HG03159 (cell line): ENCODE measurements around the gene ZHX3.

Experiments used
- ATAC-seq: cut with Tn5 transposase; IDR thresholded peaks from one replicate; pipeline ENCODE4 v1.9.1; 2021; ENCODE audit warnings: mild to moderate bottlenecking, moderate library complexity; ENCODE audit not compliant: unreplicated experiment

ZHX3 gene

DNA sequence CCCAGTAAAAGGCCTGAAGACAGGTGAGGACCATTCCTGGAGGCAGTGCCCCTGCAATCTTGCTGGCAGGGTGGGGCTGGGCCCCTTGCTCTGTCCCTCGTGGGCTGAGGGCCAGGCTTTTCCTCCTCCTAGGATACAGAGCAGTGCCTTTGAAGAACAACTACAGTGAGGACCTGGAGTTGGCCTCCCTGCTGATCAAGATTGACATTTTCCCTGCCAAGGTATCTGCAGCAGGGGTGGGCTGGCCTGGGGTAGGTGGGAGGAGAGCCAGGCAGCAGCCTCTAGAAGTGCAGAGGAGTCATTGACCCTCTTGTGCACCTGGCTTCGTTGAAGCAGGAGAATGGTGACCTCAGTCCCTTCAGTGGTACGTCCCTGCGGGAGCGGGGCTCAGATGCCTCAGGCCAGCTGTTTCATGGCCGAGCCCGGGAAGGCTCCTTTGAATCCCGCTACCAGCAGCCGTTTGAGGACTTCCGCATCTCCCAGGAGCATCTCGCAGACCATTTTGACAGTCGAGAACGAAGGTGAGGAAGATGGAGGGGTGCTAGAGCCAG, 143.7 kb downstream of the ZHX3 start:
- ATAC-seq: no peak

DNA sequence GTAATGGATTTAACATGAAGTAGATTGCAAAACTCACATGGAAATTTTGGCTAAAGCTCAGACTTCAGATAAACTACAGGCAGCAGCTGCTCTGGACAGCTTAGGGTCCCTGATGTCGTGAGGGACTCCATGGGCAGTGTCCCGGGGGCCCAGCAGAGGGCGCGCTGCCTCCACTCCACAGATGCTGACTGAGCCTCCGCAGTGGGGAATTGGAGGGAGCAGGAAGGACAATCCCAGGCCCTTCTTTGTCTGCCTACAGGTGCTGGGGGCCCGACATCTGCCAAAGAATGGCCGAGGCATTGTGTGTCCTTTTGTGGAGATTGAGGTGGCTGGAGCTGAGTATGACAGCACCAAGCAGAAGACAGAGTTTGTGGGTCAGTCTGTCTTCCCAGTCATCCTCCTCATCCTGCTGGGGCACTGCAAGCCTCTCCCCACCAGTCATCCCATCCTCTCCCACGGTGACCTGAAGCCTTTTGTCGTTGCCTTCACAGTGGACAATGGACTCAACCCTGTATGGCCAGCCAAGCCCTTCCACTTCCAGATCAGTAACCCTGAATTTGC, 144.3 kb downstream of the ZHX3 start:
- no peak for ATAC-seq

DNA sequence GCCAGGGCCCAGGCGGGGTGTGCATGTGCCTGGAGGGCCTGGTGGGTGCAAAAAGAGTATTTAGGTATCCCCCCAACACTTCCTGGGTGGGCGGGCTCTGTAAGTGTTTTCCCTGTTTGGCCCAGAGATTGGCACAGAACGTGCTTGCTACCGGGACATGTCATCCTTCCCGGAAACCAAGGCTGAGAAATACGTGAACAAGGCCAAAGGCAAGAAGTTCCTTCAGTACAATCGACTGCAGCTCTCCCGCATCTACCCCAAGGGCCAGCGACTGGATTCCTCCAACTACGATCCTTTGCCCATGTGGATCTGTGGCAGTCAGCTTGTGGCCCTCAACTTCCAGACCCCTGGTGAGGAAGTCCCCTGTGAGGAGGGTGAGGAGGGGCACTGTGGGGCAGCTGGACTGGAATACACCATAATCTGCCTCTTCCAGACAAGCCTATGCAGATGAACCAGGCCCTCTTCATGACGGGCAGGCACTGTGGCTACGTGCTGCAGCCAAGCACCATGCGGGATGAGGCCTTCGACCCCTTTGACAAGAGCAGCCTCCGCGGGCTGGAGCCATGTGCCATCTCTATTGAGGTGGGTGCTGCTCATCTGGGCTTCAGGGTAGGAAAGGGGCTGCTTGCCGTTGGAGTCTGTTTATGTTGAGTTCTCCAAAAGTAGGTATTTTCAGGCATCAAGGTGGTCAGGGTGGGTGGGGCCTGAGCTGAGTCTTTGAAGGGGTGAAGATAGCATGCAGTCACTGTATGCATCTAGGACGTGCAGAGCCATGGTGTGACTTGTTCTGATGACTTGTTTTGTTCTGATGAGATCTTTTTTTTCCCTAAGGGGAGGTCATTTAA, 145.0 kb downstream of the ZHX3 start:
- ATAC-seq: no peak

DNA sequence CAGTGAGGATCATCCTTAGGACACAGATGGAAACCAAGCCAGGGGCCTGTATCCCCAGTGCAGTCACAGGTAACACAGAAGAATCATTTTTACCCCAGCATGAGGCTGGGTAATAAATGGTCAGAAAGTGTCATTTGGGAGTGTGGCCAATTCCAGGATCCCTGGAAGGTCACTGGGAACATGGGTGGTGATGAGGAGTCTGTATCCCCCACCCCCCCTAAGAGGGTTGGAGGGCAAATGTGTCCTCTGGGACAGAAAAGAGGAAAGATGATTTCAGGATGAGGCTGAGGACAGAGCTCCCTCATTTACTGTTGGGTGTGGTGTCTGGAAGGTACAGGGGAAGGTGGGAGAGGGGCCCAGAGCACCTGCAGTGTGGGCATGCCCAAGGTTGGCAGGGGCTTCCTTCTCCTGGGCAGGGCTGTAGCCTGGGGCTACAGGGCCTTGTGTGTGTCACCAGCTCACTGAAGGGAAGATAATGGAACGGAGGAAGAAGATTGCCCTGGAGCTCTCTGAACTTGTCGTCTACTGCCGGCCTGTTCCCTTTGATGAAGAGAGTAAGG, 145.7 kb downstream of the ZHX3 start:
- ATAC-seq: no peak

DNA sequence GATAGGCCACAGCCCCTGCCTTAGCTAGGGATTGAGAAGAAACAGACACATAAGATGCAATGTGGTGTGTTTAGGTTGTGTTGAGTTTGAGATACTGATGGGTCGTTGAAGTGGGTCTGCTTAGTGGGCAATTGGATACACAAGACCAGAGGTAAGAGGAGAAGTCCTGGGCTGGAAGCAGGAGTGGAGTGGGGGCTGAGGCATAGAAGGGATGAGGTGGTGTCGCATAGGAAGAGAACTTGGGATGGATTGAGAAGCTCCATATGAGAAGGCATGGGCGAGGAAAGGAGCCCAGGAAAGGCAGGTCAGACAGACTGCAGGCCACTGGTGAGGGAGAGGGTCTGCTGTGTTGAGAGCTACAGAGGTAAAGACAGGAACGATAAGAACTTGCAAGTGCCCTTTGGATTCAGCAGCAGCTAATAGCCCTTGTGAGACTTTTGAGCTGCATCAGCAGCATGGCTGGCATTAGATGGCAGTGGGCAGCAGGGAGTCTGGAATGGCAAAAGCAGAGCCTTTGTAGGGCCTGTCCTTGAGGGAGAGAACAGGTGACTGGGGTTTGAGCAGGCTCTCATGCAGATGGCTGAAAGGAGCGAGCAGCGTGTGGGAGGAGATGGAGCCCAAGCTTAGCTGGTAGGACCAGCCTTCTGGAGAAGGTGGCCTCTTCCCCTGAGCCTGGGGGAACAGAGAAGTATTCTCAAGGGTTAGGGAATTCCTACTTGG, 147.0 kb downstream of the ZHX3 start:
- no peak for ATAC-seq

DNA sequence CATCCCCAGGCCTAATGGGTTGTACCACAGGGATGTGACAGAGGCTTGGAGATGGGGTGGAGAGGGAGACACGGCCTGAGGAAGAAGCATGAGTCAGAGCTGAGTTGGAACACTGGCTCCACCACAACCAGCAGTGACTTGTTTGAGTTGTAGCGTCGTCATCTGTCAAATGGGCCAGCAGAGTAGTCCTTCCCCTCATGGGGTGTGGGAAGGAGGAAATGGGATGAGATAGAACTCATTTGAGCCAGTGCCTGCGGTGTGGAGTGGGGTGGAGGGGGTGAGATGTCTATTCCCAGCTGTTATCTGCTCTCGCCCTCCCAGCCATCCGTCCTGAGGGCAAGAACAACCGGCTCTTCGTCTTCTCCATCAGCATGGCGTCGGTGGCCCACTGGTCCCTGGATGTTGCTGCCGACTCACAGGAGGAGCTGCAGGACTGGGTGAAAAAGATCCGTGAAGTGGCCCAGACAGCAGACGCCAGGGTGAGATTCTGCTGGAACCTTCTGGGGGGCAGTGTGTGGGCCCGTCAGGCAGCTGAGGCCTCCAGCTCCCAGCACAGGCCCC, 147.7 kb downstream of the ZHX3 start:
- ATAC-seq: no peak

DNA sequence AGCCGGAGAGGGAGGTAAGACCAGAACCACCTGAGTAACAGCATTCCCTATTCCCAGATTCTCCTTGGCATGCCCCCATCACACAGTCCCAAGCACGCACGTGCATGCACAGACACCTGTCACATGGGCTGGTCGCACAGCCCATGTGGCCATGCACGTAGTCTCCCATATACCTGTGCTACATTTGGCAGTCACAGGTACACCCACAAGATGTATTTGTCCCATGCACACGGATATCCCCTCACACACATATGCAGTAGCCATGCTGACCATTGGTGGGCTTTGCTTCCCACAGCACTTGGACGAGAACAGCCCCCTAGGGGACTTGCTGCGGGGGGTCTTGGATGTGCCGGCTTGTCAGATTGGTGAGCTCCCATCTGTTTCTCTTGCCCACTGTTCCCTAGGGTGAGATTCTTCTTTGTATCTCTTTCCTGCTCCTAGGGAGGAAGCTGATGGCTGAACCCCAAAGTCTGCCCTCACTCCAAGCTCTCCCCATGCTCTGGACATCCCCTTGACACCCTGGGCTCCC, 148.3 kb downstream of the ZHX3 start:
- no peak for ATAC-seq

DNA sequence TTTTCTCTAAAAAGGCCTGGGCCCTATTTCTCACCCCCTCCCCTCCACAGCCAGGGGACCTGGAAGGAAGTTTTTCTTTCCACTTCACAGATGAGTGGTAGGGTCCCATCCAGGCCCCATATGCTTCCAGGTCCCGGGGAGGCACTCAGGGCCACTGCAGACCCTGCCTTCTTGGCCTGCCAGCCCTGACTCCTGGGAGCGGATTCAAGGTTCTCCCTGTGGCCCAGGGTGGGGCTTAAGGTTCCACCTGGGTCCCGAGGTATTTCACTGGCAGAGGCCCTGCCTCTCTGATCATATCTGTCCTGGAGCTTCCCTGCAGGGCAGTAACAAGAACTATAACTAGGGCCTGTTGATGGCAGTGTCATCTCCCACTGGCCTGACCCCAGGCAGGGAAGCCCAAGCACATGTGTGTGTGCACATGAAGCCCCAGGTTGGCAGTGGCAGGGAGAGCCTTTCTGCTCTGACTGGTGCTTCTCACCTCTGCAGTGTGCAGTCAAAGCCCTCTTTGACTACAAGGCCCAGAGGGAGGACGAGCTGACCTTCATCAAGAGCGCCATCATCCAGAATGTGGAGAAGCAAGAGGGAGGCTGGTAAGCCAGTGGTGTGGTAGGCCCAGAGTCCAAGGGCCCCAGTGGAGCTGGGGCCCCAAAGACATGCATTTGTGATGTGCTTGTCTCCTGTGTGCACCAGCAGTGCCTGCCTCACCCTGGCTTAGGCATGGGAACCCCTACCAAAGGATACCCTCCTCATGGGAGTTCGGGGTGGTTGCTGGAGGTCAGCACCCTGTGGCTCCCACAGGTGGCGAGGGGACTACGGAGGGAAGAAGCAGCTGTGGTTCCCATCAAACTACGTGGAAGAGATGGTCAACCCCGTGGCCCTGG, 149.0 kb downstream of the ZHX3 start:
- no peak for ATAC-seq

DNA sequence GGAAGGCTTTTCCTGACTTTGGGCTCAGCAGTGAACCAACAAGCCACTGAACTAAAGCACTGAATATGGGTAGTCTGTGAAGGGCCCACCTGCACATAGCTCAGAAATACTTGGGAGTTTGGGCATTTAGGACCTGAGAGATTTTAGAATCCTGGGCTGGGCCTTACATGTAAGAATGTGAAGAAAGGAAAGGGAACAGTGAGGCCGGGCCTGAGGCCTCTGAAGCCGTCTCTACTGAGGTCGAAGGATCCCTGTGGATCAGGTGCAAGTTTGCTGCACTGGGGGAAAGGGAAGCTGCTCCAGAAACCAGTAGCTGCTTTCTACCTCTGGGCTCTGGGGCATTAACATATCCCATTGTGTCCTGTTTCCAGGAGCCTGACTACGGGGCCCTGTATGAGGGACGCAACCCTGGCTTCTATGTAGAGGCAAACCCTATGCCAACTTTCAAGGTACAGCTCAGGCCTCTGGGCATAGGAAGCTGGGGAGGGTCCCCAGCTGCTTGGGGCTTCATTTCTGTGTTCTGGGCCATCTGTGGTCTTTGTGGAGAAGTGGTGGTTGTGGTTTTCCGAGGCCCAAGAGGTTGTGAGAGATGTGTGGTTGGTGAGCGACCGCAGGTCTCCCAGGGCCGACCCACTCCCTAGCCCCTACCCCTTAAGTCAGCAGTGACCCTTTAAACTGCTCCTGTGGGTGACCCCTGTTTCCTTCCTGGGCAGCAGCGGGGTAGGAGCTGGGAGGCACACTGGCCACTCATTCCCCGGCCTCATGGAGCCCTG, 149.9 kb downstream of the ZHX3 start:
- peak; percentile 56 for ATAC-seq

DNA sequence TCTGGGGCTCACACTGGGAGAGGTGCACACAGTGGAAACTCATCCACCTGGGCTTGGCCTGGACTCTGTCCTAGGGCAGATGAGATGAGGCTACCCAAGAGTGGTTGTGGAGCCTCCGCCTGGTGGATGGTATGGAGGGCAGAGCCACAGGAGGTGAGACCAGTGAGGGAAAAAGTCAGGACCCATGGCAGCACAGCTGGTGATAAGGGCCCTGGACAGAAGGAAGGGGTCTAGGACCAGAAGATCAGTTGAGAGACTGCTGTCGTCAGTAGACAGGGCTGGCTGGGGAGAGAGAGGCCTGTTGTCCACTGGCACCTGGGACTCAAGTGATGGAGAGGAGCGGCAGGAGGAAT, 150.4 kb downstream of the ZHX3 start:
- ATAC-seq: no peak

DNA sequence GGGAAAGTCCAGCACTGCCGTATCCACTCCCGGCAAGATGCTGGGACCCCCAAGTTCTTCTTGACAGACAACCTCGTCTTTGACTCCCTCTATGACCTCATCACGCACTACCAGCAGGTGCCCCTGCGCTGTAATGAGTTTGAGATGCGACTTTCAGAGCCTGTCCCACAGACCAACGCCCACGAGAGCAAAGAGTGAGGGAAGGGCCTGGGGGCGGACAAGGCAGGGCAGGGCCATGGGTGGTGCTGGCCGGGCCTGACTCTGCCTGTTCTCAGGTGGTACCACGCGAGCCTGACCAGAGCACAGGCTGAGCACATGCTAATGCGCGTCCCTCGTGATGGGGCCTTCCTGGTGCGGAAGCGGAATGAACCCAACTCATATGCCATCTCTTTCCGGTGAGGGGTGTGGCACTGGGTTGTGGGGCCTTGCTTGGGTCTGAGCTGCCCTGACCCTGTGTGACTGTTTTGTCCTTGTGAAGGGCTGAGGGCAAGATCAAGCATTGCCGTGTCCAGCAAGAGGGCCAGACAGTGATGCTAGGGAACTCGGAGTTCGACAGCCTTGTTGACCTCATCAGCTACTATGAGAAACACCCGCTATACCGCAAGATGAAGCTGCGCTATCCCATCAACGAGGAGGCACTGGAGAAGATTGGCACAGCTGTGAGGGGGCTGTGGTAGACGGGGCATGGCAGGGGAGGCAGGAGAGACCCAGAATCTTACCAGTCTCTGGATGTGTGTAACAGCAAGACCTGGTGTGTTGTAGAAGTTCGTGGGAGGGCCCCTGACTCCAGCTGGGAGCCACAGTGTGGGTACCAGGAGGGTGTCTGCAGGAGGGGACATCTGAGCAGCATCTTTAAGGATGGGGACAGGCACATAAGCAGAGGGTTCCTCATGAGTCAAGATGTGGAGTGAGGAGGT, 151.1 kb downstream of the ZHX3 start:
- ATAC-seq: no peak

DNA sequence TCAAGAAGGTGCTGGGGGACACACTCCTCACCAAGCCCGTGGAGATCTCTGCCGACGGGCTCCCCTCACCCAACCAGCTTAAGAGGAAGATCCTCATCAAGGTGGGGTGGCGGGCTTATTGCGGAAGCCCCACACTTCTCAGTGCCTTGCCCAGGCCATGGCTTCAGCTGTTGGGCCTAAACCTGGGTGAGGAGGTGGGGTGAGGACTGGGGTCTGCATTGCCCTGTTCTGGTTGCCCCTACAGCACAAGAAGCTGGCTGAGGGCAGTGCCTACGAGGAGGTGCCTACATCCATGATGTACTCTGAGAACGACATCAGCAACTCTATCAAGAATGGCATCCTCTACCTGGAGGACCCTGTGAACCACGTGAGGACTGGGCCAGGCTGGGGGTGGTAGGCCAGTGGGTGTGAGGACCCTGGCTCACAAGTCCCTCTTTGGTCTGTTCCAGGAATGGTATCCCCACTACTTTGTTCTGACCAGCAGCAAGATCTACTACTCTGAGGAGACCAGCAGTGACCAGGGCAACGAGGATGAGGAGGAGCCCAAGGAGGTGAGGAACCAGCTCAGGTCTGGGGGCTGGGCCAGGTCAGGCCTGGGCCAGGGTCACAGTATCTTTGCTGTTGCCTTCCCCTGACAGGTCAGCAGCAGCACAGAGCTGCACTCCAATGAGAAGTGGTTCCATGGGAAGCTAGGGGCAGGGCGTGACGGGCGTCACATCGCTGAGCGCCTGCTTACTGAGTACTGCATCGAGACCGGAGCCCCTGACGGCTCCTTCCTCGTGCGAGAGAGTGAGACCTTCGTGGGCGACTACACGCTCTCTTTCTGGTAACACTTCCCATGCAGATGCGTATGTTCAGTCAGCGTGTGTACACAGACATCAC, 152.3 kb downstream of the ZHX3 start:
- no peak for ATAC-seq

DNA sequence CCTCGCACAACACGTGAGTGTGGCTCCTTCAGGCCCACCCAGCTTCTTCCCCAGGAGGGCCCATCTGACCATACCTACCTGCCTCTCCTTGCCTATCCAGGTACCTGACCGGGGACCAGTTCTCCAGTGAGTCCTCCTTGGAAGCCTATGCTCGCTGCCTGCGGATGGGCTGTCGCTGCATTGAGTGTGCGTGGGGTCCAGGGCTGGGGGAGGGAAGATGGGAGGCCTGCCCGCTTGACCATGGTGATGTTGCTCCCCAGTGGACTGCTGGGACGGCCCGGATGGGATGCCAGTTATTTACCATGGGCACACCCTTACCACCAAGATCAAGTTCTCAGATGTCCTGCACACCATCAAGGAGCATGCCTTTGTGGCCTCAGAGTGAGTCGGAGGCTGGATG, 153.7 kb downstream of the ZHX3 start:
- ATAC-seq: no peak

DNA sequence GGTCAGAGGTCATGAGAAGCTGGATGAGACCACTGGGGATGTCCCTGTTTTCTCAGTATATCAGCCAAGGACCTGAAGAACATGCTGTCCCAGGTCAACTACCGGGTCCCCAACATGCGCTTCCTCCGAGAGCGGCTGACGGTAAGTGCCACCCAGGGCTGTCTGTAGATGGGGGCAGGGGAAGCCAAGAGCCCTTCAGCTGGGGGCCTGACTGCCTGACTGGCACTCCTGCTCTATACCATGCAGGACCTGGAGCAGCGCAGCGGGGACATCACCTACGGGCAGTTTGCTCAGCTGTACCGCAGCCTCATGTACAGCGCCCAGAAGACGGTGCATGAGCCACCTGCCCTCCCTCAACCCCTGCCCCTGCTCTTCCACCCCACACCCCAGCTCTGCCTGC, 155.1 kb downstream of the ZHX3 start:
- ATAC-seq: no peak

DNA sequence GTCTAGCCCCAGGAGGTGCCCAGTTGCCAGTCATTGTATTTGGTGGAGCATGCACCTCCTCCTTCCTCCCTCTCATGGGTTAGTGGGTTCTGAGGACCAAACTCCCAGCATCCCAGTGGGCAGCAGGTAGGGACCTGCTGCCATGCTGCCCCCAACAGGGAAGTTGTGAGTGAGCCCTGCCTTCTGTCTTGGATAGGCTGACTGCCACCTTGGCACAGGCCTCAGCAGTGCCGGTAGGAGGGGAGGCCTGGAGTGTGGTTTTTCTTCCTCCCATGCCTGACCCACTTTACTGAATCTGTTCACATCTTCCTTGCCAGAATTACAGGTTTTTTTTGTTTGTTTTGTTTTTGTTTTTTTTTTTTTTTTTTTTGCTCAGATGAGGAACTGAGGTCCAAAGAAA, 155.6 kb downstream of the ZHX3 start:
- no peak for ATAC-seq

DNA sequence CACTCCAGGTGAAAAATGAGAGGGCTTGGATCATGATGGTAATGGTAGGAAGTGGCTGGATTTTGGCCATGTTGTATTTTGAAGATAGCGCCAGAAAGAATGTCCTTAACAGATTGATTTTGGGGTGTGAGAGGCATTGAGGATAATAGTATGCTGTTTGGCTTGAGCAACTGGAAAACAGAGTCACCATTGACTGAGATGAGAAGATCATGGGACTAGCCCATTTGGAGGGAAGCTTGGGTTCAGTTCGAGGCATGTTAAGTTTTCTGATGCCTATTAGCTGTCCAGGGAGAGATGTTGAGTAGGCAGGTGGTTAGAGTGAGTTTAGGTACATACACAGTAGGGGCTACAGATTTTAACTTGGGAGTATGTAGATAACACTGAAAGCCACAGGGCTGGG, 156.8 kb downstream of the ZHX3 start:
- ATAC-seq: no peak

DNA sequence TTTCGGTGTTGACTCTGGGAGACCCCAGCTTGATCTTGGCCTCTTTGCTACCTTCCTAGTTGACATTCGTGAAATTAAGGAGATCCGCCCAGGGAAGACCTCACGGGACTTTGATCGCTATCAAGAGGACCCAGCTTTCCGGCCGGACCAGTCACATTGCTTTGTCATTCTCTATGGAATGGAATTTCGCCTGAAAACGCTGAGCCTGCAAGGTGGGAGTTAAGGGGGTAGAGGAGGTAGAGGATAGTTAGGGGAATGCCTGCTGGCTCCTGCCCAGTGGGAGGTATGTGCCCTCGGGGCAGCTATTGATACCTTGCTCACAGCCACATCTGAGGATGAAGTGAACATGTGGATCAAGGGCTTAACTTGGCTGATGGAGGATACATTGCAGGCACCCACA, 158.0 kb downstream of the ZHX3 start:
- no peak for ATAC-seq
